Dendritic cell treated with granulocyte-macrophage colony-stimulating factor and Interleukin-4, amounts not matched to agents 40 ng/mL and 50 ng/mL, for 4 days (primary cell): ENCODE data around the gene KDM4C.
"Not testable (repeated sequence)": the region's sequence is repeated elsewhere in the genome, so short reads cannot be mapped to it uniquely, and the experiment has no call there.

Experiments used
- H3K27ac Mint-ChIP-seq: one replicate; pipeline ENCODE4 v1.8.0; 2022; ENCODE audit warnings: mild to moderate bottlenecking, mixed read lengths
- H3K27me3 Mint-ChIP-seq: one replicate; pipeline ENCODE4 v1.8.0; 2022; ENCODE audit warnings: mild to moderate bottlenecking, mixed read lengths
- H3K36me3 Mint-ChIP-seq: one replicate; pipeline ENCODE4 v1.8.0; 2022; ENCODE audit warnings: low read depth, mixed read lengths
- H3K4me1 Mint-ChIP-seq: one replicate; pipeline ENCODE4 v1.8.0; 2022; ENCODE audit warnings: low read depth, mixed read lengths
- H3K4me3 Mint-ChIP-seq: one replicate; pipeline ENCODE4 v1.8.0; 2022; ENCODE audit warnings: mild to moderate bottlenecking, moderate library complexity, mixed read lengths
- H3K9me3 Mint-ChIP-seq: one replicate; pipeline ENCODE4 v1.8.0; 2022; ENCODE audit warnings: mixed read lengths
- intact Hi-C: fragments of 100-400 bp; cut with micrococcal nuclease; formaldehyde crosslinking; loops from one replicate; pipeline ENCODE4 v1.15.0; 2022

Gene KDM4C

GRCh38 chr9:6997330-6997729 lies 239.6 kb downstream of the KDM4C start:
- Mint-ChIP-seq H3K36me3 (peaks cover 64% of the 10 kb centered on the region), H3K4me1 (no peaks in the 10 kb centered on the region), H3K27ac (no peak overlapping the region), H3K4me3 (no peak overlapping the region), H3K27me3 (no peaks in the 10 kb centered on the region), H3K9me3 (no peaks in the 10 kb centered on the region)
- intact Hi-C loops: no loop called here

GRCh38 chr9:6999794-7000193 lies 242.0 kb downstream of the KDM4C start:
- Mint-ChIP-seq H3K27ac (no peak overlapping the region), H3K9me3 (no peaks in the 10 kb centered on the region), H3K4me1 (no peaks in the 10 kb centered on the region), H3K4me3 (no peak overlapping the region), H3K36me3 (peaks cover 63% of the 10 kb centered on the region), H3K27me3 (no peaks in the 10 kb centered on the region)
- intact Hi-C loops: no loop called here

- Mint-ChIP-seq H3K4me3 (no peak overlapping the region), H3K27ac (no peak overlapping the region), H3K9me3 (no peaks in the 10 kb centered on the region), H3K27me3 (no peaks in the 10 kb centered on the region), H3K4me1 (peaks cover 4% of the 10 kb centered on the region), H3K36me3 (peaks cover 52% of the 10 kb centered on the region)
- intact Hi-C loops: no loop called here
Observed at GRCh38 chr9:7001571-7001970, 243.8 kb downstream of the KDM4C start.

GRCh38 chr9:7003861-7004260 lies 246.1 kb downstream of the KDM4C start:
- Mint-ChIP-seq H3K4me1 (peaks cover 4% of the 10 kb centered on the region), H3K4me3 (no peak overlapping the region), H3K27ac (no peak overlapping the region), H3K9me3 (no peaks in the 10 kb centered on the region), H3K36me3 (peaks cover 53% of the 10 kb centered on the region), H3K27me3 (no peaks in the 10 kb centered on the region)
- intact Hi-C loops: no loop called here

GRCh38 chr9:7006417-7006816 lies 248.6 kb downstream of the KDM4C start:
- no peaks in the 10 kb centered on the region for H3K27me3 Mint-ChIP-seq
- H3K9me3 Mint-ChIP-seq: no peaks in the 10 kb centered on the region
- no peak overlapping the region for H3K27ac Mint-ChIP-seq
- peaks cover 58% of the 10 kb centered on the region for H3K36me3 Mint-ChIP-seq
- no peak overlapping the region for H3K4me3 Mint-ChIP-seq
- intact Hi-C loops: no loop called here
- H3K4me1 Mint-ChIP-seq: peaks cover 4% of the 10 kb centered on the region

DNA sequence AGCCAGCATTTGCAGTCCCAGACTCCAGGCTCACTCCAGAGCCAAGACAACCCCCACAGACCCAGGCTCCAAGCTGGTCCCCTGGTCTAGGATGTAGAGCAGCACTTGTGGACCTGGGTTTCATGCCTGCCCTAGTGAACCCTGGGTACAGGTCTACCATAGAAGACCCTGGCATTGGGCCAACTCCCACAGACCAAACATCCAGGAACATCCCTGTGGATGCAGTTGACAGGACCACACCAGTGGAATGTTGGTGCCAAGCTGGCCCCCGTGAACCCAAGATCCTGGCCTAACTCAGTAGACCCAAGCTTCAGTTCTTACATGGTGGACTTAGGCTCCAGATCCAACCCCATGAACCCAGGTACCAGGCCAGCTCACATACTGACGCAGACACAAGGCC lies 250.6 kb downstream of the KDM4C start:
- Mint-ChIP-seq H3K27ac (no peak overlapping the region), H3K27me3 (no peaks in the 10 kb centered on the region), H3K9me3 (no peaks in the 10 kb centered on the region), H3K4me3 (no peak overlapping the region), H3K4me1 (peaks cover 4% of the 10 kb centered on the region), H3K36me3 (peaks cover 53% of the 10 kb centered on the region)
- intact Hi-C loops: no loop called here

- intact Hi-C loops: no loop called here
- Mint-ChIP-seq H3K4me3 (no peak overlapping the region), H3K27me3 (no peaks in the 10 kb centered on the region), H3K4me1 (peaks cover 4% of the 10 kb centered on the region), H3K9me3 (no peaks in the 10 kb centered on the region), H3K27ac (no peak overlapping the region), H3K36me3 (peaks cover 54% of the 10 kb centered on the region)
Observed at GRCh38 chr9:7009065-7009464, 251.3 kb downstream of the KDM4C start.

DNA sequence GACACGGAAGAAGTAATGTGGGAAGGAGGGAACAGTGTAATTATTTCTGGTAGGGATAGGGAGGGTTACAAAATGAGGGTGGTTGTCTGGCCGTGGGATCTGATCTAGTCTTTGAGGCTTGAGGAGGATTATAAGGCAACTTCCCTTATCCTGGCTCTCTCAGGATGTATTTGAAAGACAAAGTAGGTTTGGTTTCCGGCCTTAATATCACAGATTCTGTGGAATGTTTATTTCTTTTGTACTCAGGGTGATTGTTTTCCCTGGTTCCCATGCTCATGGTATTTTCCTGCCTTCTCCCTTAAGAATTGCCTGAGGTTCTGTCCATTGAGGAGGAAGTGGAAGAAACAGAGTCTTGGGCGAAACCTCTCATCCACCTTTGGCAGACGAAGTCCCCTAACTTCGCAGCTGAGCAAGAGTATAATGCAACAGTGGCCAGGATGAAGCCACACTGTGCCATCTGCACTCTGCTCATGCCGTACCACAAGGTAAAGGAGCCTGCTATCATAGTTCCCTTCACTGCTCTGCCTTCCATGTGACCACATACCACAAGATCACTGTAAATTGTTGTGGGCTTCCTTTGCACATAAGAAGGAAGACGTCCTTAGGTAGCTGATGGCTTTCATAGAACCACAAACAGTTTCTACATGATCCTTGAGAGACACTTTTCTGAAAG lies 253.8 kb downstream of the KDM4C start:
- intact Hi-C loops: no loop called here
- no peaks in the 10 kb centered on the region for H3K4me1 Mint-ChIP-seq
- no peak overlapping the region for H3K27ac Mint-ChIP-seq
- no peaks in the 10 kb centered on the region for H3K9me3 Mint-ChIP-seq
- no peaks in the 10 kb centered on the region for H3K27me3 Mint-ChIP-seq
- H3K4me3 Mint-ChIP-seq: no peak overlapping the region
- peaks cover 63% of the 10 kb centered on the region for H3K36me3 Mint-ChIP-seq

- intact Hi-C loops: no loop called here
- Mint-ChIP-seq H3K36me3 (peaks cover 71% of the 10 kb centered on the region), H3K4me1 (no peaks in the 10 kb centered on the region), H3K27me3 (no peaks in the 10 kb centered on the region), H3K27ac (no peak overlapping the region), H3K9me3 (no peaks in the 10 kb centered on the region), H3K4me3 (no peak overlapping the region)
Observed at GRCh38 chr9:7027996-7028395, 270.2 kb downstream of the KDM4C start.

DNA sequence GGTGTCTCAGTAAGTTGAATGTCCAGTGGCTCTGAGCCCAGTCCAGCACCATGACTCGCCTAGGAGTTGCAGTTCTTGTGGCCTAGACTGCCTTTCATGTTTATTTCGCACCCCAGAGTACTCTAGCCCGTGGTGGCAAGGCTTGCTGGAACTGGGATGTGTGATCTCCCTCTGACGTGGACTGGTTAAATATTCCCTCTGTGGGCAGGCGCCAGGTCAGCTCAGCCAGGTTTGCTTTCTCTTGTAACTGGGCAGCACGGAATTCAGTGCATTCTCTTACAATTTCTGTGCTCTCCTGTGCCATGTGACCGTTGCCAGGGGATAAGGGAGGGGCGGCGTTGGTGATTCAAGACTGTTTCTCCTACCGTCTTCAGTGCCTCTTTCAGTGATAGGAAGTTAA lies 270.8 kb downstream of the KDM4C start:
- no peak overlapping the region for H3K27ac Mint-ChIP-seq
- no peak overlapping the region for H3K4me3 Mint-ChIP-seq
- peaks cover 70% of the 10 kb centered on the region for H3K36me3 Mint-ChIP-seq
- no peaks in the 10 kb centered on the region for H3K9me3 Mint-ChIP-seq
- intact Hi-C loops: no loop called here
- no peaks in the 10 kb centered on the region for H3K27me3 Mint-ChIP-seq
- H3K4me1 Mint-ChIP-seq: no peaks in the 10 kb centered on the region

- H3K9me3 Mint-ChIP-seq, H3K27me3 Mint-ChIP-seq, H3K4me3 Mint-ChIP-seq, H3K27ac Mint-ChIP-seq, H3K4me1 Mint-ChIP-seq, intact Hi-C loops: not testable (repeated sequence)
- H3K36me3 Mint-ChIP-seq: peaks cover 67% of the 10 kb centered on the region
Observed at GRCh38 chr9:7030943-7031342, 273.2 kb downstream of the KDM4C start.

GRCh38 chr9:7033076-7034045 lies 275.6 kb downstream of the KDM4C start:
- no peaks in the 10 kb centered on the region for H3K9me3 Mint-ChIP-seq
- no peak overlapping the region for H3K4me3 Mint-ChIP-seq
- H3K27me3 Mint-ChIP-seq: no peaks in the 10 kb centered on the region
- H3K4me1 Mint-ChIP-seq: no peaks in the 10 kb centered on the region
- H3K36me3 Mint-ChIP-seq: peaks cover 50% of the 10 kb centered on the region
- no peak overlapping the region for H3K27ac Mint-ChIP-seq
- intact Hi-C loops: no loop called here

GRCh38 chr9:7037176-7037575 lies 279.4 kb downstream of the KDM4C start:
- Mint-ChIP-seq H3K27ac (no peak overlapping the region), H3K36me3 (peaks cover 61% of the 10 kb centered on the region), H3K9me3 (no peaks in the 10 kb centered on the region), H3K4me1 (no peaks in the 10 kb centered on the region), H3K27me3 (no peaks in the 10 kb centered on the region), H3K4me3 (no peak overlapping the region)
- intact Hi-C loops: no loop called here

DNA sequence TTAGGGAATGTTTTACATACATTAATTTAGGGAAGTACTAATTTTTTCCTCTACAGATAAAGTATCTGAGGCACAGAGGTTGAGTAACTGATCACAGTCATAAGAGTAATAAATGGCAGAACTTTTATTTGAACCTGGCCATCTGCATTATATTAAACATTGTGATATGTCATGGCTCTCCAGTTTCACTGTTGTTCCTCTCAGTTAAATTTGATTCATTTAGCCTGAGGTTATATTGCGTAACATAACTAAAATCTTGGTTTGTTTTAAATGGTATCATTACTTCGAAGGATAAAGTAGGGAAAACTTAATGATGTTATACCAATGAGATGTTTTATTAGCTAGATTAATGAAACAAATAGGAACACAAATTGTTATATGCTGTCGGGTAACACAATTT lies 284.4 kb downstream of the KDM4C start:
- H3K9me3 Mint-ChIP-seq: no peaks in the 10 kb centered on the region
- intact Hi-C loops: no loop called here
- H3K27me3 Mint-ChIP-seq: no peaks in the 10 kb centered on the region
- peaks cover 40% of the 10 kb centered on the region for H3K36me3 Mint-ChIP-seq
- no peak overlapping the region for H3K4me3 Mint-ChIP-seq
- no peak overlapping the region for H3K27ac Mint-ChIP-seq
- H3K4me1 Mint-ChIP-seq: peaks cover 8% of the 10 kb centered on the region
